Ovary (tissue), 3 donors: Measurements from ENCODE around the gene RNF152.

ENCODE experiments used
- POLR2A ChIP-seq: fragments of 450-650 bp; IDR thresholded peaks from one replicate; pipeline ENCODE4 v1.6.1; 2017; ENCODE audit warnings: antibody characterized with exemption, mild to moderate bottlenecking, moderate library complexity
- TF ChIP-seq, protein P1 (sequence below), 3 donors: fragments of 450-650 bp in 2 of 3; fragments of 200-600 bp in 1 of 3; IDR thresholded peaks; one replicate each; pipeline versions ENCODE4 v1.5.1 to v1.8.0; 2016 to 2022; ENCODE audit warnings: antibody characterized with exemption in 3 of 3, mild to moderate bottlenecking in 1 of 3
- donor health status: DM: no; HTN: no; CAD: no.

DNA sequence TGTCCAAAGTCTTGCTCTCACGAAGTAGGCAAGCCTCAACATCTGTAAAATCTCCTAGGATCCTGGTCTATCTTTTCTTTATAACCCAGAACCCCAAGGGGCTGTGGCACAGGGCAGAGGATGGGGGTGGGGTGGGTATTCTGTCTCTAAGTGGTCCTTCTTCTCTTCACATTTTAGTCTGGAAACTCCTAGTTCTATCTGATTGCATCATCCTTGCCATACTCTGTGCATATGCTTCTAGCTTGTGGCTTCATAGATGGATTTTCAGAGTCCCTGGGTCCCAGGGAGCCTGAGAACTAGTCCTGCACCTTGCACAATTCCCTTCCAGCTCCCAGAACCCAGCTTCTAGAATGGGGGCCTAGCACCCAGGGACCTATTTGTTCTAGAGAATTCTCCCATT lies 52.5 kb downstream of the RNF152 start:
- no peak for TF ChIP-seq POLR2A
- TF ChIP-seq, protein P1, sequence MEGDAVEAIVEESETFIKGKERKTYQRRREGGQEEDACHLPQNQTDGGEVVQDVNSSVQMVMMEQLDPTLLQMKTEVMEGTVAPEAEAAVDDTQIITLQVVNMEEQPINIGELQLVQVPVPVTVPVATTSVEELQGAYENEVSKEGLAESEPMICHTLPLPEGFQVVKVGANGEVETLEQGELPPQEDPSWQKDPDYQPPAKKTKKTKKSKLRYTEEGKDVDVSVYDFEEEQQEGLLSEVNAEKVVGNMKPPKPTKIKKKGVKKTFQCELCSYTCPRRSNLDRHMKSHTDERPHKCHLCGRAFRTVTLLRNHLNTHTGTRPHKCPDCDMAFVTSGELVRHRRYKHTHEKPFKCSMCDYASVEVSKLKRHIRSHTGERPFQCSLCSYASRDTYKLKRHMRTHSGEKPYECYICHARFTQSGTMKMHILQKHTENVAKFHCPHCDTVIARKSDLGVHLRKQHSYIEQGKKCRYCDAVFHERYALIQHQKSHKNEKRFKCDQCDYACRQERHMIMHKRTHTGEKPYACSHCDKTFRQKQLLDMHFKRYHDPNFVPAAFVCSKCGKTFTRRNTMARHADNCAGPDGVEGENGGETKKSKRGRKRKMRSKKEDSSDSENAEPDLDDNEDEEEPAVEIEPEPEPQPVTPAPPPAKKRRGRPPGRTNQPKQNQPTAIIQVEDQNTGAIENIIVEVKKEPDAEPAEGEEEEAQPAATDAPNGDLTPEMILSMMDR (IDR thresholded peaks at IDR 0.05): no peak
